Astrocyte of the hippocampus (primary cell): ENCODE data around the gene PSMB7.
A peak's percentile ranks its signal among the peaks of the same experiment; 100 is the strongest.

Experiments
- DNase-seq: peaks from one replicate; pipeline ENCODE4 v3.0.0; 2011; ENCODE audit warnings: low read depth, low spot score

Gene PSMB7

DNA sequence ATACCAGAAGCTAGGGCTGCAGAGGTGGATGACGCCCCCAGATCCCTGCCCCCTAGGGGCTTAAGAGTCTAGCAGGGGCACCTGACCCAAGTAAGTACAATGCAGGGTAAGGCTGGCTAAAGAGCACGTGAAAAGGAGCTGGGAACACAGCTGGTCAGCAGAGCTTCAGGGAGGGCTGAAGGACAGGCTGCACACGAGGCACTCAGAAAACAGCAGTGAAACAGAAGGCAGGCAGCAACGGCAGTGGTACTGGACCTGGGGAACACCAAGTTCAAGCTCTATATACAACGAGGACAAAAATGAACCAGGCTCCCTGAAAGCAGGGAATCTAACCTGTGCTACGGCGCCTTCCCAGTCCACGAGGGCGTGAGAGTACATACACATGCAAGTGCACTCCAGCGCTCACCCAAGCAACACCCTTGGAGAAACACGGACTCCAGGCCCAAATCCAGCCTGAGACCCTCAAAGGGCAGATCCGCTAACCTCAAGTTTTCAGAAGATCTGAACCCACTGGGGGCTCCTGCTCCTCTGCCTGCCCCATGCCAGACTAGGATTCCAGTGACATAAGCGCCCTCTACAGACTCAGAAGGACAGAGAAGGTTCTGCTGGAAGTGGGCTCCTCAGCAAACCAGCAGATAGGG lies 57.4 kb downstream of the PSMB7 start:
- no peak for DNase-seq

DNA sequence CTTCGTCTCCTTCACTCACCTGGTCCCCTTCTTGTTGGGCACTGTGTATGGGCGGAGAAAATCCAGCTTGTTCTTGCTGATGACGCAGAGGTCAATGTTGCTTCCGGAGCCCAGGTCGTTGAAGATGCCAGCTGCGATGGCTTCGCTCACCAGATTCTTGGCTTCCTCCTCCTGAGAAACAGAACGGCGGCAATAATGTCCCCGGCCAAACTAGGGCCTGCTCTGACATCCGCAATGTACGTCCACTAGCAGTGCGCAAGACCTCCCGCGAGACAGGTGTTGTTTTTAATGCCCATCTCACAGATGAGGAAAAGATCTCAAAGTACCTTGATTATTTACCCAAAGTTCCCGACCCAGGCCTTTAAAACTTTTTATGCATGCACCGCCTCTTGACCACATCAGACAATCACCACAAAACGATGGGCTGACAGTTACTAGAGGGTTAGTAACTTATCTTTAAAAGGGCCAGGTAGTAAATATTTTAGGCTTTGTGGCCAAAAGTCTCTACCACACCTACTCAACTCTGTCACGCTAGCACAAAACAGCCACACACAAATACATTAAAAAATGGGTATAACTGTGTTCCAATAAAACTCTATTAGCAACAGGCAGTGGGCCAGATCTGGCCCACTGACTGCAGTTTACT lies 58.4 kb downstream of the PSMB7 start:
- peak; percentile 1 for DNase-seq

DNA sequence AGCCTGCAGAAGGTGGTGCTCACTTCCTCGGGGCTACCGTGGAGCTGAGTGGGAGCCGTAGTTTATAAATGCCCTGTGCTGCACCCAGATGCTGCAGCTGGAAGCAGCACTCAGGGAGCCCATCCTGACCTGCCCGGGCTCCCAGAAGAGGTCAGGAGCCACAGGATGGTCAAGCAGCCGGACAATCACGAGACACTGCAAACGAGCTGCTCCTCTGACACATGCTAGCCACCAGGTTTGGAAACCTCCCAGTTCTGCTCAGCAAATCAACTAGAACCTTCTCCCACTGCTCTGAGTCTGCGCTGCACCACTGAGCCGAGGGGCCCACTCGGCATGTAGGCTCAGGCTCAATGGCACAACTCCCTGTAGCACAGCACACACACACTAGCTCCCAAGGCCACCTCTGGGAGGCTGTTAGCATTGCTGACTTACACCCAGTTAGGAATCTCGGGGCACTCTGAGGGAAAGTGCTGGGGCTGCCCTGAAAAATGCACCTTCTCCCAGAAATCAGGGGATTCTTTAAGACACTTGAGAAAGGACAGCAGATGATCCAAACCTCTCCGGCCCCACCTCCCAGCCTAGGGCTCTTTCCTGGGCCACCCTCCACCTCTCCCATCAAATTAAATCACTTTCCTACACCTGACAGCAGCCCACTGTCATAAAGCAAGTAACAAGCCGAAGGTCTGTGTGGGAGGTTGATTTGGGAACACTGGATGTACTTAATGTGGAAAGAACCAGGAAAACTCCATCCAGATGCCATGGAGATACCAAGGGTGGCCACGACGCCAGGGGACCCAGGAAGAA lies 59.1 kb downstream of the PSMB7 start:
- DNase-seq, result peak; percentile 5

DNA sequence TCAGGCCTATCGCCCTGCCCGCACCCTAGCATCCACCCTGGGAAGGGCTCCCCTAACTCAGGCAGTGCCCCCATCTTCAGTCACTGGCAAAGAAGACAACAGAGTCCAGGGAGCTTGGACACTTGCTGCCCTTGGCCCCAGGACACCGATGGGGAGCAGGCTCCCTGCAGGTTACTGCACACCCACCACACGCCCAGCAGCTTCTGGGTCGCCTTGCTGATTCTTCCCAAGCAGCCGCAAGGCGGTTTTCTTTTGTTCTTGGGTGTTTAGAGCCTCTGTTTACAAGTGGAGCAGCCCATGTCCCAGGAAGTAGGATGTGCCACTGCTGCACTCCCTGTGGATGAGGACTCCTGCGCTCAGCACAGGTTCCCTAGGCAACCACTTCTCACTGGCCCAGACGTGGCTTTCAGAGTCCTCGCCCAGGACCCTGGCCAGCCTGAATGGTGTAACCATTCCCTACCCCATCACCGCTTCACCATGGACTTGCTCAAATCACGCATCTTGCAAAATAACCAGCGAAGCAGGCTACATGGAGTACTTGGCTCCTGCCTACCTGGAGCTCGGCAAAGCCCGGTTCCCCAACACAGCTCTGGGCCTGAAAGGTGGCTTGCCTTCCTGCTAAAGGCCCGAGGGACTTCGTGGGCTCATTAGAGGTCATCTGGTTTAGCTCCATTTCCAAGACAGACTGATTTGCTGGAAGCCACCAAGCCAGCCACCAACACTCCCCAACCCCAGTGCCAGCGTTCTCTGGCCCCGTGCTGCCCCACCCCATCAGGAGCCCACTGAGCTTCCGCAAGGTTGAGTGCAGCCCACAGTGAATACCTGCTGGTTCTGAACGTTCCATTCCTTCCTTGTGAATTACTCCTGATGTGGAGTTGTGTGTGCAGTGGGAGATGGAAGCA lies 60.0 kb downstream of the PSMB7 start:
- DNase-seq, result peak; percentile 9

DNA sequence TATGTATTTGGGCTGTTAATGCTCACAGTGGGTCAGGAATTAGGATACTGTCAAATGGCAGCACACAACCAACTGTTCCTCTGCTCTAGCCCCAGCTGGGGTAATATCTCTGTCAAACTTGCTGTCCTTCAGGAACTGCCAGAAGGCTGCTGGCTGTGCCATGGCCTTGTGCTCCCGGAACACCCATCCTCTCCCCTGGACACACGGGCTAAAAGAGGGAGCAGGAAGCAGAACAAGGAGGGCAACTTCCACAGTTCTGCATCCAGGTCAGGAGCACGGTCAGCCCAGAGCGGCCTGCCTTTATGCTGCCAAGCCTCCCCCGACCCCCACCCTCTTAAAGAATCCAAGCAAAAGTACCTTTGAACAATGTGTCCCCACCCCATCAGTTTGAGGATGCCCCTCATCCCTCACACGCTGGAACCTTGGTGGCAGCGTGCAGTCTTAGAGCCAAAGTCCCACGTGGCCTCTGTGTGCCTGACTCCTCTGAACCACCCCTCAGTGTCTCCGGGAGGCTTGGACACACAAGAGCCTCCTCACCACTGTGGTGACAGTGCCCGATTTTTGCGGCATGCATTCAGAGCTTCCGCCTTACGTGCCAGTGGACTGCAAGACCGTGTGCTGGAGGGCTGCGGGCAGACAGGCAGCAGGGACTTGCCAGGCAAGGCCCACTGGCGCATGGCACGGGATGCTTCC lies 60.8 kb downstream of the PSMB7 start:
- DNase-seq, result no peak

DNA sequence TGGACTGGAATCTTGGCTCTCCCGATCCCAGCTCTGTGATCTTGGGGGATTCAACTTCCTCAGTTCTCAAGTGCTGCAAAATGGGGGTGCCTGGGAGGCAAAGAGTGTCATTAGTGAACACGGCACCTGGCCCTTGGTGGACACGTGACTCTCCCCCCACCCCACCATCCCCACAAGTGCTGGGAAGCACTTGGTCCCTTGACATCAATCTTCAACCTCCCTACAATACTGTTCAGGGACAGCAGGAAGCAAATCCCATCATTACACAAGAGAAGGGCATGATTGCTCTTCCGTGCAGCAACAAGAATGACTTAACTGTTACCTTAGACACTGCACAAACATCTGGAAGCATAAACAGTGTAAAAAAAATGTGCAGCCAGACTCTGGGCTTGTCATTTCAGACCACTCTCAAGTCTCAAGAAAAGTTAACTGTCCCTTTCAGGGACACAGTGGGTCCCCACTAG lies 61.4 kb downstream of the PSMB7 start:
- no peak for DNase-seq

DNA sequence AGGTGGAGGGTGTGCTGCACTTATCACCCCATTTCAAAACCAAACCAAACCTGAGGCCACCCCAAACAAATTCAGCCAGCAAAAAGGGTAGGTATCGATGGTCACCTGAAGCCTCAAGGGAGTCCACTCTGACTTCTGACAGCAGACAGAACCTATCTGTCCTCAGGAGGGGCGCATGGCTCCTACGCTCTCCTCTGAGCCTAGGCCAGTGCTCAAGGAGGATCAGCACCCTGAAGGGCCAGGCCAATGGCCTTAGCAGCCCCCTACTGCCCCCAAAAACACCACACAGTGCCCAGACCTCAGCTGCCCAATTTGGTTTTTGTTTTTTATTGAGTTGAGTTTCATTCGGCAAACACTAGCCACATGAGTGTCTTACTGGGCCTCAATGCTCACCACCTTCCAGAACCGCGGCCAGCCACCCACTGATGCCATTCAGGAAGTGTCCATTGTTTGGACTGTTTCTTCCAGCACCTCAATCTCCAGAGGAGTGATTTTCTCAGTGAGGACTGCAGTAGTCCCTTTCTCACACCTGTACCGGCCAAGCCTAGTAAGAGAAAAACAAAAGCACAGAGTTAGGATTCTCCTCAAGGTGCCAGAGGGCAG lies 62.0 kb downstream of the PSMB7 start:
- no peak for DNase-seq

DNA sequence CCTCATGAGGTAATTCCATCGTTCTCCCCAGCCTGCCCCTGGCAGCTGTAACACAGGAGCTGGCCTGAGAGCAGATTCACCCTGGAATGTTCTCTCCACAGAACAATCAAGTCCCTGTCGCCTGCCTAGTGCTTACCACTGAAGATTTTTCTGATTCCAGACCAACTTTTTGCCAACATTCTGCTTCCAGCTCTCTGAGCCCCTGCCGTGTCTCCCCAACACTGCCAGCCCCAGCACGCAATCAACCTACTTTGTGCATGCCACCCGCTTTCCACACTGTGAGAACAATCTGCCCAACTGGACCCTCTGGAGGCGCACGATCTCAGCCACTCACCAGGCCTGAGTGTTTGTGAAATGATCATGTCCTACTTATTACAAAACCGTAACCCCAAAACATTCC lies 62.6 kb downstream of the PSMB7 start:
- no peak for DNase-seq

DNA sequence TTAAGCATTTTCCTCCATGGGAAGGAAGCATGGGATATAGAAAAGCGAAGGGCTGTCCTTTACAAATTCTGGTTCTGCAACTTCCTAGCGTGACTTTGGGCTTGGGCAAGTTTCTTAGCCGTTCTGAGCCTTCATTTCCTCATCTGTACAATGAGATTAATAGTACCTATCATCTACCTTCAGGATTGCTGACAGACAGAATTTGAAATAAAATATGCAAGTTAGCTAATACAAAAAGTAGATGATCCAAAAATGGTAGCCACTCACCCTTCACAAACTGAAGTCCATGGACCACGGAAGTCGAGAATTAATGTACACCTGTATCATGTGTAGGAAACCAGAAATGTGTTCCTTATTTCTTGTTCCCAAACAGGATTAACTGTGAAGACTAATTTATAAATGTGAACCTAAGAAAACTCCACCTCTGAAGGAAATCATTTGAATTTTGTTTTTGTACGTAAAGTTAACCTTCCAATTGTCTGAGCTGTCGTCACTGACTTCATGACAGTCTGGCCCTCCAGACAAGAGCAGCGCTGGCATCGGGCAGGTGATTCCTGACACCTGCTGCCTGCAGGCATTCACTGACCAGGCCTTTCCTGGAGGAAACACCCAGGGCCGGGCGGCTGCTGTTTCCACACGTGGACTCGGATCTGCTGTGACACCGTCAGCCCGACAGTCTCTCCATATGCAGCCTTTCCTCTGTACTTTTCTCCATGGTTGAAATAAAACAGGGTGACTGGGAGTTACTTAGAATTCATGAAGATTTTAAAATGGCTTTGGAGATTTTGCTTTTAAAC lies 63.4 kb downstream of the PSMB7 start:
- DNase-seq, result no peak

DNA sequence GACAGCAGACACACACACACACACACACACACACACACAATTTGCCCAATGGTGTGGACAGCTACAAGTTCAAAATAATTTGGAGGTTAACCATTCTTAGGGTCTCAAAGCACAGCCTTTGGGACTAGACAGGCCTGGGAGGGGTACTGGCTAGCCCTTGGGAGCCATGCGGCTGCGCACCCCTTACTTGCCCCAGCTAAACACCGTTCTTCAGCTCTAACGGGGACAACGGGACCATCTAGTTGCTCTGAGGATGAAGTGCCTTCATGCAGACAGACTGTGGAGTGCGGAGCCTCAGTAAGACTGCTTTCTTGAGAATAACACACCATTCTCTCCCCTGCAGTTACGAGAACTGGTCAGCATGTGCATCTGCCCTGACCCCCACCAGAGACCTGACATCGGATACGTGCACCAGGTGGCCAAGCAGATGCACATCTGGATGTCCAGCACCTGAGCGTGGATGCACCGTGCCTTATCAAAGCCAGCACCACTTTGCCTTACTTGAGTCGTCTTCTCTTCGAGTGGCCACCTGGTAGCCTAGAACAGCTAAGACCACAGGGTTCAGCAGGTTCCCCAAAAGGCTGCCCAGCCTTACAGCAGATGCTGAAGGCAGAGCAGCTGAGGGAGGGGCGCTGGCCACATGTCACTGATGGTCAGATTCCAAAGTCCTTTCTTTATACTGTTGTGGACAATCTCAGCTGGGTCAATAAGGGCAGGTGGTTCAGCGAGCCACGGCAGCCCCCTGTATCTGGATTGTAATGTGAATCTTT lies 64.6 kb downstream of the PSMB7 start:
- DNase-seq, result no peak

DNA sequence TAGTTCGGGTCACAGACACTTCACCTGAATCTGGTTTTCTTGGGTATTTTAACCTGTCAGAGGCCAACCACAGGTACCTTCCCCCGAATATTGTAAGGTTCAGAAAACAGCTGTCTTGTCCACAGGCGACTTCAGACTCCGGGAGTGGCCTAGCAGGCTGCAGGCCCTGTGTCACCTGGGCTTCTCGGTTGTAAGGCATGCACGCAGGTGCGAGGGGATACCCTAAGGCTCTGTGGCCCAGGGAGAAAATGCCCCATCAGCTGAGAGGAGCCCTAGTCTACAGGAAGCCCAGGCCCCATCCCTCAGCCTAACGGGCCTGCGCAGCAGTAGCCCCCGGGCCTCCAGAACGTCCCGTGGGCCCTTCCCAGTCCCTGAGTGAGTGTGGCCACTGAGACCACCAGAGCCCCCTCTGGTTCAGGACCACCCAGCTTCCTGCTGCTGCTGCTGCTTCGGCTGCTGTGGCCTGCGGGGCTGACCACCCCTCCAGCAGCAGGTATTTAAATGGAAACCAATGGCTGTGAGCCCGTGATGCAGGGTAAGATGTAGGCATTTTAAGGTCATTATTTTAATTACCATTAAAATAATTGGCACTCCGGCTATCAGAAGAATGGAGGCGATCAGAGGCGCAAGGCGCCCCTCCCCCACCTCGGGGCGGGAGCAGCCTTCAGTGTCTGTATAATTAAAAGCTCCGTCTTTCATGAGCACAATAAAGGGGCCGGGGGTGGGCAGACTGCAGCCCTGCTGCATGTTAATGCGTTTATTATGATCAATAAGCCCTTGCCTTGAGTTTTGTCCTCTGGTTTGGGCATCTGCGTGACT lies 65.4 kb downstream of the PSMB7 start:
- DNase-seq, result no peak

DNA sequence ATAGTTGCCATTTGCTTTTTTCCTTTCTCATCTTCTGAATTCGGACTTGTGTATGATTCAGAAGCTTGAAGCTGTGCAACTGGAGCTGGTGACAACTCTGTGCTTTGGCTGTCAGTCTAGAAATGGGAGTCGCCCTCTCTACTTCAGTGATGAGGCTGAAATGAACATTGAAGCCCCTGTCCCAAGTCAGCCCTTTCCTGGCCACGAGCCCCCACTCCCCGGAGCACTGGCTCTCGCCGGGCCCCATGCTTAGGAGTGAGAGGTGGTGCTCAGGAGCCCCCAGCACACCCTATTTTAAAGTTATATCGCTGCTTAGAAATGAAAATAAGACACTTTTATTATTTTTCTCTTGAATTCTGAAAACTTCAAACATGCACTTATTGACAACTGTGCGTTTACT lies 66.0 kb downstream of the PSMB7 start:
- DNase-seq, result no peak

DNA sequence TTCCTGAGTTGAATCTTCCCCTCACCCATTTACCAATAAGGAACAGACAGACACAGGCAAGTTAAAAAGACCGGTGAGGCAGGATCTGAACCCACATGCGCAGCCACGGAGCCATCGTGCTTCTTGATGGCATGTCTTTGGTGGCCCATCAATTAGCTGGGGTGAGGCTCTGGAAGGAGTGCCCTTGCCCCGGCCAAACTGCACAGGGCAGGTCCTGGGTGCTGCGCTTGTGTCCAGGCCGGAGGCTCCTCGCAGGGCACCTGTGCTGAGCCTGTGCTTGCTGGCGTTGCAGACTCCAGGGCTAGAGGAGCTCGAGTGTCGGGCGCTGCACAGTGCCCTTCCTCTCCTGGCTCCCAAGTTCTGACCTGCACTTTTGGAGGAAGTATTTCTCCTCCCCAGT lies 66.4 kb downstream of the PSMB7 start:
- DNase-seq, result no peak

DNA sequence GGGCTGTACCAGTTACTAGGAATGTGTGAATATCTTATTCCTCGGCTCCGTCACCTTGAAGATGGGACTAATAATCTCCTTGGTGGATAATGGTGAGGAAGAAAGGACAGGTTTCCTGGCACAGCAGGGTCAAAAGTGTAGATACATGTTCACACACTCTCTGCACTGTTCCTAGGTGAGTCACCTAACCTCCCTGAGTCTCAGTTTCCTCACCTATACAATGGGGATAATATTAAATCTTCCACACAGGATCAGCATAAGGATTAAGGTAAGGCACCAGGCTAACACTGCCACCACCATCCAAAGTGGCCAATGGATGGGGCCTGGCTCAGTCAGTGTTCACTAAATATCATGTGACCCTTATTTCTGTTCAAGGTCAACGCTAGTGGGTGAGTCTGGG lies 66.9 kb downstream of the PSMB7 start:
- DNase-seq, result no peak

DNA sequence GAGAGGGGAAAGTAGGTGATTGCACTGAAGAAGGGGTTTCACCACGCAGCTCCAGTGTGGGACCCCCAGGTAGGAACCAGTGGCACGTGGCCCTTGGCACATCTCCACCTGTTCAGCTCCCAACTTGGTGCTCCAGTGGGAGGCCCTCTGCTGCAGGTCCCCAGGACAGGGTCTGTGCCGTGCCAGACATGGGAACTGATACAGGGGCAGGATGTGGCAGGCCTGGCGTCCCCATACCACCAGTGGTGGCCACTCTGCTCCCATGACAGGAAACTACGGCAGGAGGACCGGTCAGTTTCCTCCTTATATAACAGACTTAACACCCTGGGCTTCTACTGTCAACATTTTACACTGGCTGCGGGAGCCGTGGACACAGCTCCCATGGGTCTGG lies 67.3 kb downstream of the PSMB7 start:
- no peak for DNase-seq

DNA sequence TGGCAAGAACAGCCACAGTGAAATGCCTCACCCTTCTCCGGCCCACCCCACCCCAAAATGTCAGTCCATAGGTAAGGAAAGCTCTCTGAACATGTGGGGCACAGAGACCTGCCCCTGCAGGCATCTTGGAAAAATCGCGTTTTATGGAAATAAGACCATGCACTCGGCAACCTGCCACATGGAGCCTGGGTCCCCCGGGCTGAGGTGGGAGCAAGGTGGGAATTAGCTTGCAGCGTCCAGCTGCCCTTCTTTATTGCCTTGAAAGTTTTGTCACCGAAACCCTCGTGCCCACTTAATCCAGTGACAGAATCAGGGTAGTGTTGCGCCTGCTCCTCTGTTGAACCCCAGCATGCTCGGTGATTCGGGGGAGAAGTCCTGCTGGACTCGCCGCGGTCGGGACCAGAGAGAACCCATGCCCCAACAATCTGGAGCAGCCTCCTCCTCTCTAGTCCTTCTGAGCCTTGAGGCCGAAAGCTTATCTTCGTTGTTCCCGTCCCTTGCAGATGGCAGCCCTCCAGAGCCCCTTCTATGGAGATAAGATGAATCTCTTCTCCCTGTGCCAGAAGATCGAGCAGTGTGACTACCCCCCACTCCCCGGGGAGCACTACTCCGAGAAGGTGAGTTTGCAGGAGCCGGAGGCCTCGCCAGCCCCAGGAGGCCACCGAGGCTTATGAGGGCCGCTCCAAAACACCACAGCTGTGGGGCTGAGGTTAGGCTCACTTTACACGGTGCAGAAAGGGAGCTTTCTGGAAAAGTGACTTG lies 67.9 kb downstream of the PSMB7 start:
- DNase-seq, result no peak

DNA sequence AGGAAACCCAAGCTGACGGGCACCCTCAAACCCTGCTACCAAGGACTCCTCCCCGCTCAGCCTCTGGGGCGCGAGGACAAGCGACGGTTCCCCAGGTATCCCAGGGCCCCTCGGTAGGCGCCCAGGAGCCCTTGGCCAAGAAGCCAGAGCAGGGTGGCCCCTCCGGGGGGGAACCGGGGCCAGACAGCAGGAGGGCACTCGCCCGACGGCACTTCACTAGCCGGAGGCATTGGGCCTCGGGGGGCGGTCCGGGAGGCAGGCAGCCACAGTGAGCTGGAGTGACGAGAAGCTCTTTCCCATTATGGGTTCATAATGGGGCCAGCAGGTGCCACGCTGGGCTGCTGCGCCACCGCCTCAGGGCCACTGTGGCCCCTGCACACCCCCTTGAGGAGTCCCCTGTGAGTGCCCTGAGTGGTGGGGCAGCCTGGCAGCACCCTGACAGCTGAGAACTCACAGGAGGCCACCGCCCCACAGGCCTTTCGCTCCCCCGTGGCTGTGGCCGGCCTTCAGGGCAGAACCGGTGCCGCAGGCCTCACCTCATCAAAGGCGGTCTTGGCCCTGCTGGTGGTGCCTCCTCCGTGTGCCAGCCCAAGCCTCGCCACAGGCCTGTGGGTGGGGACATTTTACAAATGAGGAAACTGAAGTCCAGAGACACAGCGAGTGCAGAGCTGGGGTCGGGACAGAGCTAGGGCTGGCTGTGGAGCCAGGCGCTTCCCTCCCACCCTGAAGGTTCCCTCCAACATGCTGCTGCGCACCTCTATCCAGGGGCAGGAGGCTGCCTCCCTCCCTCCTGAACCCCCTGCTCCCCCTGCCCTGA lies 68.7 kb downstream of the PSMB7 start:
- DNase-seq, result no peak
